Measurements from ENCODE around the gene NLRC5. TPM values are rescaled to one million over a fixed set of nuclear protein-coding genes. Genes with fewer than 3 reads are reported as not detected.

Gene NLRC5
- total RNA-seq, 1 donor from 2014 or later: 1.7 TPM

GRCh38 chr16:56950051-56950450 lies 39.3 kb upstream of the NLRC5 start:
- H3K27ac Mint-ChIP-seq: no peak overlapping the region

GRCh38 chr16:56950455-56950854 lies 38.9 kb upstream of the NLRC5 start:
- Mint-ChIP-seq H3K36me3 (no peaks in the 10 kb centered on the region), H3K27me3 (no peaks in the 10 kb centered on the region), H3K9me3 (no peaks in the 10 kb centered on the region), H3K4me1 (ENCODE audit: unreplicated experiment) (peaks cover 5% of the 10 kb centered on the region), H3K4me3 (no peak overlapping the region), H3K27ac (no peak overlapping the region)
- DNase-seq (ENCODE audit: extremely low spot score, unreplicated experiment): no peak
- TF ChIP-seq CTCF (conservative IDR thresholded peaks at IDR 0.05): no peak

More at GRCh38 chr16:56950051-56950450, 39.3 kb upstream of the NLRC5 start:
- no peak for TF ChIP-seq CTCF (conservative IDR thresholded peaks at IDR 0.05)
- no peaks in the 10 kb centered on the region for H3K36me3 Mint-ChIP-seq
- no peak overlapping the region for H3K4me3 Mint-ChIP-seq
- peaks cover 5% of the 10 kb centered on the region for H3K4me1 Mint-ChIP-seq (ENCODE audit: unreplicated experiment)
- H3K9me3 Mint-ChIP-seq: no peaks in the 10 kb centered on the region
- DNase-seq (ENCODE audit: extremely low spot score, unreplicated experiment): no peak
- H3K27me3 Mint-ChIP-seq: no peaks in the 10 kb centered on the region

- peak; percentile 66 for TF ChIP-seq CTCF (conservative IDR thresholded peaks at IDR 0.05)
- H3K4me1 Mint-ChIP-seq (ENCODE audit: unreplicated experiment): peaks cover 5% of the 10 kb centered on the region
- H3K27me3 Mint-ChIP-seq: no peaks in the 10 kb centered on the region
- DNase-seq (ENCODE audit: extremely low spot score, unreplicated experiment): no peak
- H3K4me3 Mint-ChIP-seq: no peak overlapping the region
- no peaks in the 10 kb centered on the region for H3K9me3 Mint-ChIP-seq
- no peaks in the 10 kb centered on the region for H3K36me3 Mint-ChIP-seq
- no peak overlapping the region for H3K27ac Mint-ChIP-seq
These were observed 38.2 kb upstream of the NLRC5 start for GRCh38 chr16:56950881-56951771.

- peaks cover 5% of the 10 kb centered on the region for H3K4me1 Mint-ChIP-seq (ENCODE audit: unreplicated experiment)
- no peak for TF ChIP-seq CTCF (conservative IDR thresholded peaks at IDR 0.05)
- DNase-seq (ENCODE audit: extremely low spot score, unreplicated experiment): no peak
- no peaks in the 10 kb centered on the region for H3K36me3 Mint-ChIP-seq
- no peak overlapping the region for H3K4me3 Mint-ChIP-seq
- H3K27me3 Mint-ChIP-seq: no peaks in the 10 kb centered on the region
- H3K9me3 Mint-ChIP-seq: no peaks in the 10 kb centered on the region
- H3K27ac Mint-ChIP-seq: no peak overlapping the region
These were observed 36.4 kb upstream of the NLRC5 start for GRCh38 chr16:56953006-56953405.

- Mint-ChIP-seq H3K9me3 (no peaks in the 10 kb centered on the region), H3K36me3 (no peaks in the 10 kb centered on the region), H3K4me1 (ENCODE audit: unreplicated experiment) (peaks cover 5% of the 10 kb centered on the region), H3K4me3 (no peak overlapping the region), H3K27ac (no peak overlapping the region), H3K27me3 (no peaks in the 10 kb centered on the region)
- no peak for DNase-seq (ENCODE audit: extremely low spot score, unreplicated experiment)
- no peak for TF ChIP-seq CTCF (conservative IDR thresholded peaks at IDR 0.05)
These were observed 33.3 kb upstream of the NLRC5 start for GRCh38 chr16:56956076-56956475.
